Immature natural killer cell (primary cell): ENCODE data around the gene RFC5. TPM values are rescaled to one million over a fixed set of nuclear protein-coding genes. Genes with fewer than 3 reads are reported as not detected.
"Not testable (repeated sequence)": the region's sequence is repeated elsewhere in the genome, so short reads cannot be mapped to it uniquely, and the experiment has no call there.

ENCODE experiments used
- DNase-seq, 3 donors: peaks; one replicate each; pipeline ENCODE4 v3.0.0; 2022; ENCODE audit warnings: mixed read lengths in 1 of 3
- H3K27ac Mint-ChIP-seq, 6 donors: one replicate each; pipeline ENCODE4 v1.8.0; 2020; ENCODE audit warnings: mixed read lengths in 6 of 6, mild to moderate bottlenecking in 5 of 6, inconsistent platforms in 4 of 6, moderate library complexity in 3 of 6
- H3K27me3 Mint-ChIP-seq, 3 donors: one replicate each; pipeline ENCODE4 v1.8.0; 2020 to 2021; ENCODE audit warnings: low read depth in 3 of 3, mild to moderate bottlenecking in 3 of 3, mixed read lengths in 3 of 3, moderate library complexity in 3 of 3, inconsistent platforms in 1 of 3
- H3K36me3 Mint-ChIP-seq, 3 donors: one replicate each; pipeline ENCODE4 v1.8.0; 2020; ENCODE audit warnings: mixed read lengths in 3 of 3, inconsistent platforms in 2 of 3, mild to moderate bottlenecking in 2 of 3
- H3K4me1 Mint-ChIP-seq, 2 donors: one replicate each; pipeline ENCODE4 v1.8.0; 2020; ENCODE audit warnings: inconsistent platforms in 2 of 2, mild to moderate bottlenecking in 2 of 2, mixed read lengths in 2 of 2, moderate library complexity in 1 of 2
- H3K4me3 Mint-ChIP-seq, 5 donors: one replicate each; pipeline ENCODE4 v1.8.0; 2020; ENCODE audit warnings: mild to moderate bottlenecking in 5 of 5, mixed read lengths in 5 of 5, inconsistent platforms in 3 of 5, moderate library complexity in 3 of 5
- H3K9me3 Mint-ChIP-seq, 6 donors: one replicate each; pipeline ENCODE4 v1.8.0; 2020; ENCODE audit warnings: mild to moderate bottlenecking in 6 of 6, mixed read lengths in 6 of 6, inconsistent platforms in 4 of 6, moderate library complexity in 3 of 6
- polyA plus RNA-seq, 3 donors: library from polyadenylated mRNA; unstranded; fragments of 300-500 nt; fragmentation: Illumina TruSeq; gene quantifications; one replicate each; pipeline ENCODE4 v1.2.3, GENCODE V29; 2021

RFC5 gene
- polyA plus RNA-seq, 3 donors from 2014 or later, result 14.3 to 25.5 (median 16.9) TPM

GRCh38 chr12:117986705-117987469 lies 29.6 kb upstream of the RFC5 start:
- Mint-ChIP-seq H3K4me3 (no peak overlapping the region), H3K27ac (no peak overlapping the region), H3K4me1 (no peaks in the 10 kb centered on the region), H3K27me3 (peaks cover 3 to 6% (median 3%) of the 10 kb centered on the region in 3 donors), H3K36me3 (peaks cover 0 to 4% (median 0%) of the 10 kb centered on the region in 3 donors), H3K9me3 (peaks cover 0 to 5% (median 0%) of the 10 kb centered on the region in 6 donors)
- DNase-seq, result no peak

GRCh38 chr12:117994551-117995438 lies 21.7 kb upstream of the RFC5 start:
- no peak for DNase-seq
- Mint-ChIP-seq H3K4me1 (no peaks in the 10 kb centered on the region), H3K4me3 (no peak overlapping the region), H3K27ac (no peak overlapping the region), H3K9me3 (peaks cover 0 to 1% (median 0%) of the 10 kb centered on the region in 6 donors), H3K36me3 (no peaks in the 10 kb centered on the region), H3K27me3 (peaks cover 1 to 8% (median 7%) of the 10 kb centered on the region in 3 donors)

- H3K9me3 Mint-ChIP-seq, result peaks cover 0 to 1% (median 0%) of the 10 kb centered on the region in 6 donors
- no peaks in the 10 kb centered on the region for H3K4me1 Mint-ChIP-seq
- peaks cover 4 to 9% (median 5%) of the 10 kb centered on the region in 3 donors for H3K27me3 Mint-ChIP-seq
- DNase-seq, result no peak
- no peak overlapping the region for H3K27ac Mint-ChIP-seq
- no peaks in the 10 kb centered on the region for H3K36me3 Mint-ChIP-seq
- H3K4me3 Mint-ChIP-seq, result no peak overlapping the region
Measured at GRCh38 chr12:117998719-117999118, 17.8 kb upstream of the RFC5 start.

DNA sequence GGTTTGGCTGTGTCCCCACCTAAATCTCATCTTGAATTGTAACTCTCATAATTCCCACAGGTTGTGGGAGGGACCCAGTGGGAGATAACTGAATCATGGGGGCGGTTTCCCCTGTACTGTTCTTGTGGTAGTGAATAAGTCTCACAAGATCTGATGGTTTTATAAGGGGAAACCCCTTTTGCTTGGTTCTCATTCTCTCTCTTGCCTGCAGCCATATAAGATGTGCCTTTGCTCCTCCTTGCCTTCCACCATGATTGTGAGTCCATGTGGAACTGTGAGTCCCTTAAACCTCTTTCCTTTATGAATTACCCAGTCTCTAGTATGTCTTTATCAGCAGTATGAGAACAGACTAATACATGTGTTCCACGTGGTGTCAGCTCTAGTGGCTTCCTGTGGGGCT lies 16.7 kb upstream of the RFC5 start:
- H3K4me1 Mint-ChIP-seq, DNase-seq, H3K9me3 Mint-ChIP-seq, H3K4me3 Mint-ChIP-seq, H3K27me3 Mint-ChIP-seq, H3K27ac Mint-ChIP-seq, H3K36me3 Mint-ChIP-seq: not testable (repeated sequence)

- Mint-ChIP-seq H3K27me3 (peaks cover 1 to 5% (median 3%) of the 10 kb centered on the region in 3 donors), H3K27ac (no peak overlapping the region), H3K4me1 (peaks cover 0 to under 1% of the 10 kb centered on the region in 2 donors), H3K9me3 (no peaks in the 10 kb centered on the region), H3K4me3 (no peak overlapping the region), H3K36me3 (no peaks in the 10 kb centered on the region)
- DNase-seq, result no peak
Measured at GRCh38 chr12:118010903-118011302, 5.6 kb upstream of the RFC5 start.

- peaks cover 4 to 7% (median 5%) of the 10 kb centered on the region in 3 donors for H3K27me3 Mint-ChIP-seq
- H3K9me3 Mint-ChIP-seq, result no peaks in the 10 kb centered on the region
- H3K36me3 Mint-ChIP-seq, result no peaks in the 10 kb centered on the region
- H3K4me3 Mint-ChIP-seq, result no peak overlapping the region
- peaks cover 4 to 5% of the 10 kb centered on the region in 2 donors for H3K4me1 Mint-ChIP-seq
- no peak for DNase-seq
- no peak overlapping the region for H3K27ac Mint-ChIP-seq
Measured at GRCh38 chr12:118011377-118011776, 5.1 kb upstream of the RFC5 start.

DNA sequence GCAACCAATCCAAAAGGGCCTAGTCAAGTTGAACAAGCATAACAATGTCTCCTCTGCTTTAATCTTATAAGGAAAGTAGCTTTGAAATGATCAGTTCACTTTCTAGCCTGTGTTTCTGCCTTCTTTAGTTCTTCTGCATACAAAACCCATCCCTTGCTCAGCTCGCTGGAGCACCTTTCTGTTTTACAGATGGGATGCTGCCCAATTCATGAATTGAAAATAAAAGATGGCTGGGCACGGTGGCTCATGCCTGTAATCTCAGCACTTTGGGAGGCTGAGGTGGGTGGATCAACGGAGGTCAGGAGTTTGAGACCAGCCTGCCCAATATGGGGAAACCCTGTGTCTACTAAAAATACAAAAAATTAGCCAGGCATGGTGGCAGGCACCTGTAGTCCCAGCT lies 4.5 kb upstream of the RFC5 start:
- Mint-ChIP-seq H3K27me3 (peaks cover 6 to 10% (median 7%) of the 10 kb centered on the region in 3 donors), H3K27ac (no peak overlapping the region), H3K4me3 (no peak overlapping the region), H3K36me3 (no peaks in the 10 kb centered on the region), H3K9me3 (no peaks in the 10 kb centered on the region), H3K4me1 (peaks cover 9 to 10% of the 10 kb centered on the region in 2 donors)
- DNase-seq, result no peak

GRCh38 chr12:118013283-118013682 lies 3.2 kb upstream of the RFC5 start:
- H3K4me1 Mint-ChIP-seq, result peaks cover 19 to 23% of the 10 kb centered on the region in 2 donors
- H3K9me3 Mint-ChIP-seq, result no peaks in the 10 kb centered on the region
- H3K27me3 Mint-ChIP-seq, result peaks cover 6 to 7% (median 7%) of the 10 kb centered on the region in 3 donors
- no peak overlapping the region for H3K4me3 Mint-ChIP-seq
- DNase-seq, result no peak
- H3K36me3 Mint-ChIP-seq, result no peaks in the 10 kb centered on the region
- no peak overlapping the region for H3K27ac Mint-ChIP-seq

DNA sequence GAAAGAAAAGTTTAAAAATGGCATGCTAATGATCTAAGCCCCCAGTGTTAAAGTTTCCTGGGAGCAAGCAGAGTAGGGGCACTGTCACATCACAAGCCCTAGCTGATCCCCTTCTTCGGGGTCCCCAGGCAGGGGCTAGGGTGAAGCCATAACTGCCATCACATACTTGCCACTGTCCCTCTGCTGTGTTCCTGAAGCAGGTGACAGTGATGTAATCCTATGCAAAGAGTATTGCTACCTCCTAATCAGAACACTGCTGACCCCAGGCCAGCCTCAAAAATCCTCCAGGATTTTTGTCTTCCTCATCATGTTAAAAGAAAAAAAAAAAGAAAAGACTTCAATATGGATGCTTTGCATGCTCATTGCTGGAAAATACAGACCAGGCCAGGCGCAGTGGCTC lies 1.2 kb upstream of the RFC5 start:
- H3K27ac Mint-ChIP-seq, result no peak overlapping the region
- peaks cover 19 to 23% of the 10 kb centered on the region in 2 donors for H3K4me1 Mint-ChIP-seq
- H3K27me3 Mint-ChIP-seq, result peaks cover 4 to 8% (median 7%) of the 10 kb centered on the region in 3 donors
- H3K9me3 Mint-ChIP-seq, result no peaks in the 10 kb centered on the region
- no peak for DNase-seq
- peak overlapping the region in 3 of 5 donors; percentile 15 to 88 (median 18) for H3K4me3 Mint-ChIP-seq
- peaks cover 0 to 3% (median 3%) of the 10 kb centered on the region in 3 donors for H3K36me3 Mint-ChIP-seq

DNA sequence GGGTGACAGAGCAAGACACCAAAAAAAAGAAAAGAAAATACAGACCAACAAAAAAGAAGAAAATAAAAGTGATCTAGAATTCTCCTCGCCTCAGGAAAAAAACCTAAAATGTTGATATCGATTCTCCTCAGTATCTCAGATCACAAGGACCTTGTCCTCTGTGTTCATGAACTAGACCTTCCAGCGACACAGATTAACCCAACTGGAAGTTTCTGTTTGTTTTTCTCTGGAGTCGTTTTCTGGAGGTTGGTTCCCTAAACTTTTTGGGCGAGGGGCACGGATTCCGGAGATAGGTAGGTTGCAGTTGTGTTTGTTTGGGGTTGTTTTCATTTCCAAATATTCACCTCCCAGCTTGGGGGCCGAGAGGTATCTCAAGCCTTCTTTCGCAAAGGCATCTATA lies 559 bp upstream of the RFC5 start:
- peaks cover 4 to 8% (median 7%) of the 10 kb centered on the region in 3 donors for H3K27me3 Mint-ChIP-seq
- no peaks in the 10 kb centered on the region for H3K9me3 Mint-ChIP-seq
- DNase-seq, result no peak
- H3K4me1 Mint-ChIP-seq, result peaks cover 19 to 23% of the 10 kb centered on the region in 2 donors
- peaks cover 4 to 9% (median 6%) of the 10 kb centered on the region in 3 donors for H3K36me3 Mint-ChIP-seq
- H3K27ac Mint-ChIP-seq, result peak overlapping the region in 2 of 6 donors; percentile 47 to 88
- peak overlapping the region; percentile 82 to 93 (median 88) for H3K4me3 Mint-ChIP-seq

GRCh38 chr12:118017926-118018325 lies 1.4 kb downstream of the RFC5 start:
- peaks cover 19 to 23% of the 10 kb centered on the region in 2 donors for H3K4me1 Mint-ChIP-seq
- H3K36me3 Mint-ChIP-seq, result peaks cover 10 to 17% (median 14%) of the 10 kb centered on the region in 3 donors
- H3K4me3 Mint-ChIP-seq, result peak overlapping the region; percentile 46 to 88 (median 82)

DNA sequence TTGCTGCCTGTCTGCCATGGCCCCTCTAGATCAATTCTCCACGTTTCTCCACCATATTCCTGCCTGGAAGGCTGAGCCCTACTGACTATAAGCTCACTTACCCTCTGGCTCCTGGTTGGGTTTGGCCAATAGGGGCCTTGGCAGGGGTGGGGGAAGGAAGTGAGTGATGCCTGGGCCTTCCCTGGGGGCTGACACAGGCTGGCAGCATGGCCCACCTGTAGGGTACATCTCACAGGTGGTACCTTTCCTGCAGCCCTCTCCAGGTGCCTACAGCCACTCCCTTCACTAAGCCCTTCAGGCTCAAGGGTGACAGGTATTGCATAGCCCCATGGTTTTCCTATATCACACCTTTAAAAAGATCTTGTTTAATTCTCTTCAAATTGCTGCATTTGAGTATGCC lies 3.5 kb downstream of the RFC5 start:
- no peak for DNase-seq
- no peak overlapping the region for H3K27ac Mint-ChIP-seq
- H3K9me3 Mint-ChIP-seq, result no peaks in the 10 kb centered on the region
- H3K4me1 Mint-ChIP-seq, result peaks cover 19 to 23% of the 10 kb centered on the region in 2 donors
- H3K36me3 Mint-ChIP-seq, result peaks cover 10 to 22% (median 14%) of the 10 kb centered on the region in 3 donors
- no peak overlapping the region for H3K4me3 Mint-ChIP-seq
- peaks cover 4 to 8% (median 5%) of the 10 kb centered on the region in 3 donors for H3K27me3 Mint-ChIP-seq

More at GRCh38 chr12:118017926-118018325, 1.4 kb downstream of the RFC5 start:
- H3K9me3 Mint-ChIP-seq, result no peaks in the 10 kb centered on the region
- H3K27me3 Mint-ChIP-seq, result peaks cover 4 to 8% (median 7%) of the 10 kb centered on the region in 3 donors
- no peak for DNase-seq
- peak overlapping the region in 1 of 6 donors; percentile 41 for H3K27ac Mint-ChIP-seq

DNA sequence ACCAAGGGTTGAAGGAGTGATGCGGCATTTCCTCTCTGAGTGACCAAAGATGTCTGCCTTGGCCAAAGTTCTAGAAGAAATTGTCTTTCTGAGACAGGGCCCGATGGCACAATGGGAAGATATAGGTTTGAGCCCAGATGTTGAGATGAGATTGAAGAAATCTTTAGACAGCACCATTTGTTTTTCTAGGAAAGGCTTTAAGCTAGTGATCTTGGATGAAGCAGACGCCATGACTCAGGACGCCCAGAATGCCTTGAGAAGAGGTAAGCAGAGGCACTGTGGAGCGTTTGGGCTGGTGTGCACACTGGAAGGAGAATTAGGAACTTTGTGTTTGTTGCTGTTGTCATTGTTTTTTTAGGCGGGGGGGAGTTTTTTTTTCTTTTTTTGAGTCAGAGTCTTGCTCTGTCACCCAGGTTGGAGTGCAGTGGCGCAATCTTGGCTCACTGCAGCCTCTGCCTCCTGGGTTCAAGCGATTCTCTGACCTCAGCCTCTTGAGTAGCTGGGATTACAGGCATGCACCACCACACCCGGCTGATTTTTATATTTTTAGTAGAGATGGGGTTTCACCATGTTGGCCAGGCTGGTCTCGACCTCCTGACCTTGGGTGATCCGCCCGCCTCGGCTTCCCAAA lies 5.7 kb downstream of the RFC5 start:
- peaks cover 10 to 28% (median 16%) of the 10 kb centered on the region in 3 donors for H3K36me3 Mint-ChIP-seq
- H3K4me3 Mint-ChIP-seq, H3K9me3 Mint-ChIP-seq, DNase-seq, H3K27ac Mint-ChIP-seq, H3K27me3 Mint-ChIP-seq: not testable (repeated sequence)
- peaks cover 8 to 11% of the 10 kb centered on the region in 2 donors for H3K4me1 Mint-ChIP-seq
